Panc1 (cell line): ENCODE results near the gene CXCR5.

Experiments used
- CTCF ChIP-seq: fragments of 450-650 bp; IDR thresholded peaks from 2 replicates; pipeline ENCODE4 v1.5.1; 2017; ENCODE audit warnings: mild to moderate bottlenecking
- POLR2AphosphoS5 ChIP-seq: IDR thresholded peaks from 2 replicates; pipeline ENCODE4 v1.6.1; 2012; ENCODE audit warnings: mild to moderate bottlenecking, low read depth, low read length, moderate library complexity
- REST ChIP-seq, 2 experiments: IDR thresholded peaks; 2 replicates each; pipeline ENCODE4 v1.6.1; 2011 to 2012; ENCODE audit warnings: low read depth in 2 of 2, control low read depth in 1 of 2, low read length in 1 of 2, mild to moderate bottlenecking in 1 of 2, moderate library complexity in 1 of 2; ENCODE audit not compliant: insufficient read depth in 1 of 2

GRCh38 chr11:118913411-118914125 lies 29.9 kb downstream of the CXCR5 start:
- TF ChIP-seq CTCF (no peak), REST (IDR thresholded peaks at IDR 0.05; ENCODE audit: insufficient read depth in 1 of 2, low read depth in 2 of 2, low read length in 1 of 2) (no peak), POLR2AphosphoS5 (peak; percentile 22; the same call in 1 of the 2 replicates)
